ENCODE results near the gene RTBDN.

The RTBDN gene

DNA sequence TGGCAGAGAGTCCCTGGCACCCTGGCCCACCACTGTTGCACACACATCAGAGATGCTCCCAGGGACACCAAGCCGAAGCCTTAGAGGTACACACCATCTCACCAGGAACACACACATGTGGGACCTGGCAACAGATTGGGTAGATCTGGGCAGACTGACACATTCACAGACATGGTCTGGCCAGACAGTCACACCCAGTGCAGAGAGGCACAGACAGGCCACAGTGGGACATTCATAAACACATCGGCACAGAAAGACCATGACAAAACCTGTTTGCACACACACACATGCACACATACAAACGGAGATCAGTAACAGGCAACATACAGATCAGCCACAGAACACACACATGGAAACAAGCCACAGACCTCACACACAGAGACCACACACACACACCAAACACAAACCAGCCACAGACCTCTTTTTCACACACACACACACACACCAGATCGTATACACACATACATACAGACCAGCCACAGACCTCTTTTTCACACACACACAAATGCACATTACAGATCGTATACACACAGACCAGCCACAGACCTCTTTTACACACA lies 49.4 kb downstream of the RTBDN start:
- Histone ChIP-seq H3K36me3 (no peaks in the 10 kb centered on the region), H3K9me3 (no peaks in the 10 kb centered on the region), H3K4me1 (peaks cover 46% of the 10 kb centered on the region), H3K27me3 (no peaks in the 10 kb centered on the region), H3K4me3 (ENCODE audit: low read depth, low read length) (no peak overlapping the region)
- TF ChIP-seq, protein P1, sequence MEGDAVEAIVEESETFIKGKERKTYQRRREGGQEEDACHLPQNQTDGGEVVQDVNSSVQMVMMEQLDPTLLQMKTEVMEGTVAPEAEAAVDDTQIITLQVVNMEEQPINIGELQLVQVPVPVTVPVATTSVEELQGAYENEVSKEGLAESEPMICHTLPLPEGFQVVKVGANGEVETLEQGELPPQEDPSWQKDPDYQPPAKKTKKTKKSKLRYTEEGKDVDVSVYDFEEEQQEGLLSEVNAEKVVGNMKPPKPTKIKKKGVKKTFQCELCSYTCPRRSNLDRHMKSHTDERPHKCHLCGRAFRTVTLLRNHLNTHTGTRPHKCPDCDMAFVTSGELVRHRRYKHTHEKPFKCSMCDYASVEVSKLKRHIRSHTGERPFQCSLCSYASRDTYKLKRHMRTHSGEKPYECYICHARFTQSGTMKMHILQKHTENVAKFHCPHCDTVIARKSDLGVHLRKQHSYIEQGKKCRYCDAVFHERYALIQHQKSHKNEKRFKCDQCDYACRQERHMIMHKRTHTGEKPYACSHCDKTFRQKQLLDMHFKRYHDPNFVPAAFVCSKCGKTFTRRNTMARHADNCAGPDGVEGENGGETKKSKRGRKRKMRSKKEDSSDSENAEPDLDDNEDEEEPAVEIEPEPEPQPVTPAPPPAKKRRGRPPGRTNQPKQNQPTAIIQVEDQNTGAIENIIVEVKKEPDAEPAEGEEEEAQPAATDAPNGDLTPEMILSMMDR (IDR thresholded peaks at IDR 0.05; ENCODE audit: low read depth, low read length), result no peak
- DNase-seq, result peak; percentile 44

DNA sequence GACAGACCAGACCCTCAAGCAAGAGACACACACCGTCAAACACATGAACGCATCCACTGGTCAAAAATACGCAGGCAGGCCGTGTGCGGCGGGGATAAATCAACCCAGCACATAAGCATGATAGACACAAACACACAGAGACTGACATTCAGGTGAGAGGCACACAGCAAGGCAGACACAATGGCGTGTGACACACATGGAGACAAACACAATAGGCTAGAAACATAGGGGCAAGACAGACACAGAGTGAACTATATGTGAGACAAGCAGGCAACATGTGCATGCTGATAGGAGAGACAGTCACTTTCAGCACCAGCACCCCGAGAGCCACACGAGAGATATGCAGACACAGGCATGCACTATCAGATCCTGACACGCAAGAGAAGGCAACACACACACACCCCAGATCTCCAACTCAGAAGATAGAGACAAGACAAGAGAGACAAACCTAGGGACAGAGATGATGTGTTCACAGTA lies 49.9 kb downstream of the RTBDN start:
- TF ChIP-seq, protein P1 (IDR thresholded peaks at IDR 0.05; ENCODE audit: low read depth, low read length), result no peak
- no peaks in the 10 kb centered on the region for H3K36me3 ChIP-seq
- H3K9me3 ChIP-seq, result no peaks in the 10 kb centered on the region
- peaks cover 48% of the 10 kb centered on the region for H3K4me1 ChIP-seq
- no peak overlapping the region for H3K4me3 ChIP-seq (ENCODE audit: low read depth, low read length)
- no peaks in the 10 kb centered on the region for H3K27me3 ChIP-seq
- no peak for DNase-seq

DNA sequence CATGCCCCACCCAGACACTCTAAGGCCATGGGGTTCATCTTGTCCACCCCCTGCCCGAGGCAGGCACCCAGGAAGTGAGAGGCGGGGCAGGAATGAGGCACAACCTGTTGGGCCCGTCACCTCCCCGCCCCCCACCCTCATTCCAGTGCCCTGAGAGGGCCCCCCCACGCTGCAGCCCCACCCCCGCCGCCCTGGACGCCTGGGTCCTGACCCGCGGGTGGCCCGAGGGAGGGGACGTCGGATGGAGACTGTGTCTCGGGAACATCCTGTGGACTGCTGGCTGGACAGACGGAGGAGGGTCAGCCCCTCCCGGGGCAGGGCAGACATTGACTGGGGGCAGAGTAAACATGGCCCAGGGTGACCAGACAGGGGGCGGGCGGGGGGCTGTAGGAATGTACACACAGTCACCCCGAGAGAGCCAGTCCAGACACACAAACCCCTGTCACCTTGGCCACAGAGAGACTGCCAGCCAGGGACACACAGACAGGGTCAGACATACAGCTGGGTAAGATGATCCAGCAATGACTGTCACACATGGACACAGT lies 50.5 kb downstream of the RTBDN start:
- H3K36me3 ChIP-seq, result no peaks in the 10 kb centered on the region
- no peak for DNase-seq
- no peak overlapping the region for H3K4me3 ChIP-seq (ENCODE audit: low read depth, low read length)
- no peaks in the 10 kb centered on the region for H3K27me3 ChIP-seq
- no peaks in the 10 kb centered on the region for H3K9me3 ChIP-seq
- H3K4me1 ChIP-seq, result peaks cover 49% of the 10 kb centered on the region
- TF ChIP-seq, protein P1 (IDR thresholded peaks at IDR 0.05; ENCODE audit: low read depth, low read length), result no peak

DNA sequence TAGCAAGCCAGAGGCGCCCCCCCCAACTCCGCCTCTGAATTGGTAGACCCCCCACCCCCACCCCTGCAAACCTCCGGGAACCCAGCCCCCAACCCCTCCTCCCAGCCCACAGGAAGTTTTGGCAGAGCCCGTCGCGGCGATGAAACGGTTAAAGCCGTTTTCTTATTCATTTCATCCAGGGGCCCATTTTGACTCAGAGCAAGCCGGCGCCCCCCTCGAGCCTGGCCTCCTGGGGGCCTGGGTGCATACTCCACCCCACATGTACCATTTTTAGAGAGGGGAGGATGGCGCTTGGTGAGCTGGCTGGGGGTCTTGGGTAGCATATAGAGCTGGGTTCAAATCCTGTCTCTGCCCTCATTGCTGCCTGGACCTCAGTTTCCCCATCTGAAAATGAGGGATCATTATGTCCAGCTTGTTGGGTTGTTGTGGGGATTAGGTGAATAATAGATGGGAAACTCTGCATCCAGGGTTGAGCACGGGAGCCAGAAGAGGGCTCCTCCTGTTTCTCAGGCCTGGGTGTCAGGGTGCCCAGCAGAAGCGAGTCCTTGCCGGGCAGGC lies 51.0 kb downstream of the RTBDN start:
- DNase-seq, result no peak
- Histone ChIP-seq H3K36me3 (no peaks in the 10 kb centered on the region), H3K4me1 (peaks cover 49% of the 10 kb centered on the region), H3K9me3 (no peaks in the 10 kb centered on the region), H3K4me3 (ENCODE audit: low read depth, low read length) (peak overlapping the region; percentile 59), H3K27me3 (no peaks in the 10 kb centered on the region)
- TF ChIP-seq, protein P1 (IDR thresholded peaks at IDR 0.05; ENCODE audit: low read depth, low read length), result no peak

DNA sequence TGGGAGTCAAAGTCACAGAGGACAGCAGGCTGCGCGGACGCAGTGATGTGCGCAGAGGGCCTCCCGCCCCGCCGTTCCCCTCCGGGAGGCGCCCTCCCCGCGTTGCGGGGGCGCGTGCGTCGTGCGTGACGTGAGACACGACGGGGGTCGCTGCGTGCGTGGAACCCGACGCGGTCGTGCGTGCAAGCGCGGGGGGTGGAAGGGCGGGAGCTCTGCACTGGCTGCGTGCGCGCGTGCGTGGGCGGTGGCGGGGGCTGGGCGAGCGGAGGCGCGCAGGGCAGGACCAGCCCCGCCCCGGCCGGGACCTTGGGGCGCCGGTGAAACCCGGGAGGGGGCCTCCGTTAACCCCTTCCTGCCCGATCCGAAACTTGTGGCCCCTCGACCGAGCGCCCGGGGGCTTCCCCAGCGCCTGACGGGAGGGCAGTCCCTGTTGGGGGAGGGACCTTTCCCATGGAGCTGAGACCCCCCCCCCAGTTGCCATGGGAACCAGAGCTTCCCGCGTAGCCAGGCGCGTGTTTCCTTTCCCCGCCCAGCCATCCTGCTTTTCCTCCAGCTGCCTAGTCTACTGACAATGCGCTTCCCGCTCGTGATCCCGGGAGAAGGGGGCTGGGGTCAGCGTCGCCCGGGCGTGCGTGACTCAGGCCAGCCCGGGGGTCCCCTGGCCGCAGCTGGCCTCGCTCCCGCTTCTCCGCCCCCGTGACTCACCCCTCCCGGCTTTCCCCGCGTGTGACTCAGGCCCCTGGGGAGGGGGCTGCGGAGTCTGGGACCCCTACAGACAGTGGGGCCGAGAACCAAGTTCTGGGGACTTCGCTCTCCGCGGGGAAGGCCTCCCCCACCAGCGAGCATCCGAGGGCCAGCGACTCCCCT lies 51.7 kb downstream of the RTBDN start:
- no peaks in the 10 kb centered on the region for H3K36me3 ChIP-seq
- TF ChIP-seq, protein P1 (IDR thresholded peaks at IDR 0.05; ENCODE audit: low read depth, low read length), result 0 out of 2 replicates have a peak, but pooled peaks have one; percentile 8
- peaks cover 42% of the 10 kb centered on the region for H3K4me1 ChIP-seq
- peak overlapping the region; percentile 59 for H3K4me3 ChIP-seq (ENCODE audit: low read depth, low read length)
- DNase-seq, result peak; percentile 91
- no peaks in the 10 kb centered on the region for H3K27me3 ChIP-seq
- H3K9me3 ChIP-seq, result no peaks in the 10 kb centered on the region

All from BE2C (cell line).